EH (cell line): Measurements from ENCODE around the gene LIN52.

Experiments used
- DNase-seq: peaks from one replicate; pipeline ENCODE4 v3.0.0-alpha.2; 2015; ENCODE audit warnings: low read depth

The LIN52 gene

DNA sequence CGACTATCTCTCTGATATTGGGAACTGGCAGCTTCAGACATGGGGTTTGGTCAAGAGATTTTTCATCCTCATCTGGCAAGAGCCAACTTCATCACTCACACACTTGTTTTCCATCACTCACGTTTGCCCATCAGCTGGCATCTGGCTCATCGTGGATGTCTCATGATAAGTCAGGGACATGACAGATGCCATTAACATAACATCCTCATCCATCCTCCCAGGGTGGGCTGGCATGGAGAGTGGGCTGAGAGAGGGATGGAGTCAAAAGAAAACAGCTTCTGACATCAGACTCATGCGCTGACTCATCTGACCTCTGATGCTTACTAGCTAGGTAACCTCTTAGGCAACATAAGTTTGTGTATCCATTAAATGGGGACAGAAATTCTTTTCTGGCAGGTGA, 152.7 kb downstream of the LIN52 start:
- no peak for DNase-seq

DNA sequence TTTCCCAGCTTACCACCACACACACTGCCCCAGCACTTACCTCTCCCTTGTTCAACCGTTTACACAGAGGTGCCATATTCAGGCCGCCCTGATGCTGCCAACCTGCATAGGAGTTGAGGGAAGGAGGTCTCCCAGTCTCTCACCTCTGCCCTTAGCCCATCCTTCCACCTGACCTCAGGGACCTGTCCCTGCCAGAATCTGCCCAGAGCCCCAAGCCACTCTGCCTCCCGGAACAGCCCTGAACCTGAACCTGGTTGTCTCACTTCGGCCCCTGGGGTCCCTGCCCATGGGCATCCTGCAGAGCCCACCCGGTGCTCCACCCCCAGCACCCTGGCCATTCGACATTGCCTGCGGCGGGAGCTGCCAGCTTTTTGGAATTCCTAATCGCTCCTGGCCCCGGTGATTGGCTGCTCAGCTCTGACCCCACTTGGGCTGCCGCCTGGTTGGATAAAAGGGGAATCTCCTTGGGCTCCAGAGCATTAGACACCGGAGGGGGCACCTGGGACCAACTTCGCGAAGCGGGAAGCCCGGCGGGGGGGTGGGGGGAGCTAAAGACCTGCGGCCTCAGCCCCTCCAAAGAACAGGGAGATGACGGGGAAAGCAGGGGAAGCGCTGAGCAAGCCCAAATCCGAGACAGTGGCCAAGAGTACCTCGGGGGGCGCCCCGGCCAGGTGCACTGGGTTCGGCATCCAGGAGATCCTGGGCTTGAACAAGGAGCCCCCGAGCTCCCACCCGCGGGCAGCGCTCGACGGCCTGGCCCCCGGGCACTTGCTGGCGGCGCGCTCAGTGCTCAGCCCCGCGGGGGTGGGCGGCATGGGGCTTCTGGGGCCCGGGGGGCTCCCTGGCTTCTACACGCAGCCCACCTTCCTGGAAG, 154.5 kb downstream of the LIN52 start, which contains the start of gene VSX2:
TSS of gene VSX2 (plus strand) at position 476 of the 874 bp plus-strand sequence. CDS start at position 589, 113 bp downstream.
- no peak for DNase-seq

DNA sequence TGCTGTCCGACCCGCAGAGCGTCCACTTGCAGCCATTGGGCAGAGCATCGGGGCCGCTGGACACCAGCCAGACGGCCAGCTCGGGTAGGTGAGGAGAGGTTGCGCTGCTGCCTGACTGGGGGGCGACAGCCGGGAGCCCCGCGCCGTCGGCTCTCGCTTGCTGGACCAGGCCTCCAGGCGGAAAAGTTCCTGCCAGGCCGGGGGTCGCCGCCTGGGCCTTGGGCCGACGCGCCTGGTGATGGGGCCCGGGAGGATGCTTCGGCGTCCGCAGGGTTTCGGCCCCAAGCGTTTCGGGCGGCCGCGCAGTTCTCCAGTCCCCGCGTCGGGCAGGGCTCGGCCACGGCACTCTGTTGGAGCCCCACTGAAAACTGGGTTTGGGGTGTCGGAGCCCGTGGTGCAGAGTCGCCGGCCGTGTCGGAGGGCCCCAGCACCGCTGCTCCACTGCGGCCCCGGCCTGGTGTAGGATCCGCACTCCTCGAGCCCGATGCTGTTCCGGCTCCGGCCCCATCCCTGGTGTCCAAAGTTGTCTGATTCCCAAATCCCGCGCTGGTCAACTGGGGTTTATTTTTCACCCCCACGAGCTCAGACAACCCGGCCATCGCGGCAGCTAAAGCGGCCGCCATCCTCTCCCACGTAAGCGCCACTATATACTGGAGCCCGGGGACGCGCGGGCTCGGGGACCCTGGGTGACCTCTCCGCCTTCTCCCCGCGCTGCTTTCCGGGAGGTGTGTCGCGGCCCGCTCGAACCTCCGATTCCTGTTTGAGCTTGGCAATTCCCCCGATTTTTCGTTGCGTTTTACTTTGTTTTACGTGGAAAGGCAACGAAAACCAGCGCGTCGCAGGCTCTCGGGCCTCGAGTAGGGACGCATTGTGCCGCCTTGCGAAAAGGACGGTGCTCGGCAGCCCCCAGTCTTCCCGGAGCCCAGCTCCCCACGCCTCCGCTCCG, 155.4 kb downstream of the LIN52 start:
- DNase-seq = peak; percentile 22

DNA sequence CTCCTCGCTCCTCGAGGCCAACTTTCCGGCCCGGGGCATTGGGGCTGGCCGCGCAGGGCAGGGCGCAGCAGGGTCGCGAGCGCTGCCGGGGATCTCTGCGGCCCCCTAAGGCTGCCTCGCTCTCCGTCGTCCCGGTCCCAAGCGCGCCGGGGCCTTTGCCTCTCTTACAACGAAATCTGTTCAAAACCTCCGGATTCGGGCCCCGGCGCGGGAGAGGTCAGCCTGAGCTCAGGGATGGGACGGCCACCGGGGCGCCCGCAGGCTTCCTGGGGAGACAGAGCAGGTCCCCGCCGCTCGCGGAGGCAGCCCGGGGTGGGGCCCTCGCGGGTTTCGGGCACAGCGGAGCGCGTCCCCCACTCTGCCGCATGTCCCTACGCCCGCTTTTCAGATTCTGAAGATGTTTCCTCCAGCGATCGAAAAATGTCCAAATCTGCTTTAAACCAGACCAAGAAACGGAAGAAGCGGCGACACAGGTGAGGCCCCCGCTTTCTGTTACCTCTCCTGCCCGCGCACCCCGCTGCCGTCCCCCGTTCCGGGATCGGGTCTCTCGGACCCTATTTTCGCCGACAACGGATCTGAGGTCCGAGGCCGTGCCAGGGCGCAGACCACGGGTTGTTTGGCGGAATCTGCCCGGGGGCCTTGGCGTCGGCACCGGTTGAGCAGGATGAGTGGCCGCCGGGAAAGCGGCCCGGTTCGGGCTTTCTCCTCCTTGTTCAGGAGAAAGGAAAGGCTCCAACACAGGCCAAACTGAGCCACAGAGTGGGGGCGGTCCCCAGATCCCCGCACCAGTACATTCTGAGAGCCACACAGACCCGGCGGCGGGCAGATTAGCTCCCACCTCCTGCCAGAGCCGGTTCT, 156.3 kb downstream of the LIN52 start:
- peak; percentile 27 for DNase-seq

DNA sequence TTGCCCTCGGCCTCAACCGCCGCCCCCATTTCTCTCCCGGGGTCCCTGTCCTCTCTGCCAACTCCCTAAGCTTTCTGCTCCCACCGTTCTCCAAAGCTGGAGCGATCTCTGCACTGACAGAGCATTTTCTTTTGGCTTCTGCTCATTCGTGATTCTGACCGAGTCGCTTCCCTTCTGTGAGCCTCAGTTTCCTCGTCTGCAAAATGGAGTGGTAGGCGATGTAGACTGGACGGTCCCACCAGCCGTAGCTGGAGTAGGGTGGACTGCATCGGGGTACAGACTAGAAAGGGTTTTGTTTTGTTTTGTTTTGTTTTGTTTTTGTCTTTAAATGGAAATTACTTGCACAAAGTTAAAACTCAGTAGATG, 156.9 kb downstream of the LIN52 start:
- no peak for DNase-seq

DNA sequence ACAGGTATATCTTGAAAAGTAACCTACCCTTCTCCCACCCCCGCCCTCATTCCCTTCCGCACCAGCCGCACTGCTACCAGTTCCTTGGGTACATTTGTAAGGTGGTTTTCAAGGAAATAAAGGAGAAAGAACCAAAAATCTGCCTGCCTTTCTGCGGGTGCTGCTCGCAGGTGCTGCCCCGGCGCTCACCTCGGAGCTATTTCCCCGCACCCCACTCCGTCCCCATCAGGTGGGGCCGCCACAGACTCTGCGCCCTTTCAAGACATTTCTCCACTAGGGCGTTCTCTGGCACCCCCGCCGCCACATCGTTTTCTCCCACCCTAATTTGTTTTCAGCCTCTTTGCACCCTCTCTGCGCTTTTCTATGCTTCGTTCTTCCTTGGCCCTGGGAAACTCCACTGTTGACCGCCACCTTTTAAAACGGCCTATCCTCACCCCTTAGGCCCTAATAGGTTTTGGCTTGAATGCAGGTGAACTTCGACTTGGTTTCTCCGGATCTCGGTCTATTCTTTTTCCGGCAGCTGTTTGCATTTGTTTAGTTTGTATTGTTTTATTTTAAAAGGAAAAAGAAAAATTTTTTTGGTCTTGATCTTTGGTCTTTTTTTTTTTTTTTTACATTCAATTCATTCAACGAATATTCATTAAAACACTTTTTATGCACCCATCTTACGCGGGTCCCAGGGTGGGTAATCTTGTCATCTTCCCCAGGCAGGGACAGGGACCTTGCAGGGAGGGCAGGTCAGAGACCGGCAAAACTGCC, 157.4 kb downstream of the LIN52 start:
- DNase-seq = no peak

DNA sequence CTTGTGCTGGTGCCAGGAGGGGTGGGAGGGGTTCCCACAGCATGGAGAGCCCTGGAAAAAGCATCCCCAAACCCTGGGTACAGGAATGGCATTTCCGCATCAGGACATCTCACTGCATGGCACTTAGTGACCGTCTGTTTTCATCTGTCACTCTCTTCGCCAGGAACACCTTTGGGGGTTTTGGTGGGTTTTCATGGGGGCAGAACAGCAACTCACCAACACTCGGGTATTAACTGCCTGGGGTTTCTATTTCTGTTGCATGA, 158.0 kb downstream of the LIN52 start:
- DNase-seq = no peak

DNA sequence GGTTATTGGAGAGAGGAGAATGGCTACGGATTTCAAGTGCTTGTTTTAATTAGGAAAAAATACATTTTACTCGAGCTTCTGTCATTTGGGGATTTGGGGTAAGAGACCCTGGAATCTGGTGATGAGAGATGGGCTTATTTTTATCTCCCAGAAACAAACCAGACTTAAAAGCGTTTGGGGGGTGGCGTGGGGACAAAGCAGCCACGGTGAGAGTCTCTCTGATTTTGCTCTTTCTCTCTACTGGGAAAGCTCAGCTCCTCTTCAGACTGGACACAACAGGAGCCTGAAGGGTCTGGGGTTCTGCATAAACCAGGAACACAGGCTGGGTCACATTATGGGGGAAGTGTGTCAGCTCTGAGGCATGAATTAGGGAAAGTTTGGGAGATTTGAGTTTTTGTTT, 158.3 kb downstream of the LIN52 start:
- no peak for DNase-seq

DNA sequence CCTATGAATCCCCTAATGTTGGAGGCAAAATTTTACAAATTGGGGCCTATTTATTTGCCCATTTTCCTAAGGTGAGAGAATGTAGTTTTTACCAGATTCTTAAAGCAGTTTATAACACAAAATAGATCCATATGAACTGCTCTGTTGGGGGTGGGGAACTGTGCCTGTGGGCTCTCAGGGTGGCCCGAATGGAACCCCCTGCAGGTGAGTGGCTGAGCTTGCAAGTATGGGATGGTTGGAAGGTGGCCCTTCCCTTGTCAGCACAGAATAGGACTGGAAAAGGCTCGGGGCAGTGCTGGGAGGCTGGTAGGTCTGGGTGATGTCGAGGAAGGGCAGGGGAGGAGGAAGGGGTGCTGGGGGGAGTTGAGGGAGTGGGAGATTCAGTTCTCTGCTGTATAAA, 159.4 kb downstream of the LIN52 start:
- no peak for DNase-seq

DNA sequence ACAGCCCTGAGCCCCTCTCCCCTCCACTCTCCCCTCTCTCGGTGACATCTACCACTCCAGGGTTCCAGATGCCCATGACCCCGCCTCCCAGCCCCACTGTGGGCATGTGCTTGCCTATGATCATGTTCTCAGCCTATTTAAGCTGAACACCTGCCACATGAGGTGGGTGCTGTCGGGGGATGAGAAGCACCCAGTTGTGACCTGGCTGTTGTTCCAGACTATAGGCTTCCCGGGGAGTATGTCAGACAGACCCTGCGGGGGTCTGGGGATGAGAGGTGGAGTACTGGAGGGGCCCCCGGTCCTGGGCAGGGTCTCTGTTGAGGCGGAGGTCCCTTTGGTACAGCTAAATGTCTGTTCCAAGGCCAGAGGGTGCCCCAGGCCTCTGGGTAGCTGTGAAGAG, 160.5 kb downstream of the LIN52 start:
- no peak for DNase-seq

DNA sequence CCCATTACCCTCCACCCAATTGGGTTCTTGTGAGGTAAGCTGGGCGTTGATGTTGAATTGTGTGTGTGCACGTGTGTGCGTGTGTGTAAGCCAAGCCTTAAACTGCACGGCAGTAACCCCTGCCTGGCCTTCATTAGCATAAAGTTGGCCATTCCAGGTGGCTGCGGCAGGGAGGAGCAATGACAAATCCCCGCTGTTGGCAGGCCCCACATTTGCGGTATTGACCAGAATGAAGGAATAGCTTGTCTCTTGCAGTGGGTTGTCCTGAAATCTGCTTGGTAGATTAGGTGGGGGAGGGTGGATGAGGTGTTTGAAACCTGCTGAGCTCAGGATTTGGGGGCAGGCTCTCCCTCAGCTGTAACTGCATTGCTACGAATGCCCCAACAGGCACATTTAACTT, 161.8 kb downstream of the LIN52 start:
- DNase-seq = no peak

DNA sequence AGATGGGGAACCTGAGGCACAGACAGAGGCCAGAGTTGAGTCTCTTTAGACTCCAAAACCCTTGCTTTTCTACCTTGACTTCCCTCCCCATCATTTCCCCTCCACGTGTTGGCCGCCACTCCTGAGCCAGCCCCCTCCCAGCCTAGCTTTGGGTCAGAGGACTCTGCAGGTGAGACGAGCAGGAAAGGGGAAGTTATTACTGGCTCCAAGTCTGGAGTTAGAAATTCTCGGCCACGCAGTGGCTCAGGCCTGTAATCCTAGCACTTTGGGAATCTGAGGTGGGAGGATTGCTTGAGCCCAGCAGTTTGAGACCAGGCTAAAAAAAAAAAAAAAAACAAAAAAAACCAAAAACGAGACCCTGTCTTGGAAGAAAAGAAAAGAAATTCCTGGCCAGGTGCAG, 163.3 kb downstream of the LIN52 start:
- no peak for DNase-seq

DNA sequence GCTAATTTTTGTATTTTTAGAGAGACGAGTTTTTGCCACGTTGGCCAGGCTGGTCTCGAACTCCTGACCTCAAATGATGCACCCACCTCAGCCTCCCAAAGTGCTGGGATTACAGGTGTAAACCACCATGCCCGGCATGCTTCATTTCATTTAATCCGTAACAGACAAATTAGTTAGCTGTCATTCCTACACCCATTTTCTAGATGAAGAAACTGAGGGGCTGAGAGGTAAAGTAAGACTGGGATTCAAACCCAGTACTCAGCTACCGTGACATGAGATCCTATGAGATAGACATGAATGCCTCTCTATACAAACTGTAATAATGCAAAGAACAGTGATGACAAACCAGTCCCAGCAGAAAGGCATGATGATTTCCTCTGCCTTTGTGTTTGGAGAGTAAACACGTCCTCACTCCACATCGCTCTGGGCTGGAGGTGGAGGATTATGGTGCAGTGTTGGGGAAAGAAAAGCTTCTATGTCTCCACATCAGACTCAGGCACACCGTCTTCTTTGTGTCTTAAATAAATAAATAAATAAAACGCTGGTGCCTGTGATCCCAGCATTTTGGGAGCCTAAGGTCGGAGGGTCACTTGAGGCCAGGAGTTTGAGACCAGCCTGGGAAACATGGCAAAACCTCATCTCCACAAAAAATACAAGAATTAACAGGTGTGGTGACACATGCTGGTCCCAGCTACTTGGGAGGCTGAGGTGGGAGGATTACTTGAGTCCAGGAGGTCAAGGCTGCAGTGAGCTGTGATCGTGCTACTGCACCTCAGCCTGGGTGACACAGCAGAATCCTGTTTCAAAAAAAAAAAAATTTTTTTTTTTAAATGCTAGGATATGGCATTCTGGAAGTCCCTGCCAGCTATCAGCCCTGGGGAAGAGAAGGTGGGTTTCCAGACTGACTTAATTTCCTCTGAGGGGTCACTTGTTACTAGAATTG, 164.9 kb downstream of the LIN52 start:
- no peak for DNase-seq
